Measurements from ENCODE around the gene RABGGTA.
"Not testable (repeated sequence)": the region's sequence is repeated elsewhere in the genome, so short reads cannot be mapped to it uniquely, and the experiment has no call there.

RABGGTA gene

DNA sequence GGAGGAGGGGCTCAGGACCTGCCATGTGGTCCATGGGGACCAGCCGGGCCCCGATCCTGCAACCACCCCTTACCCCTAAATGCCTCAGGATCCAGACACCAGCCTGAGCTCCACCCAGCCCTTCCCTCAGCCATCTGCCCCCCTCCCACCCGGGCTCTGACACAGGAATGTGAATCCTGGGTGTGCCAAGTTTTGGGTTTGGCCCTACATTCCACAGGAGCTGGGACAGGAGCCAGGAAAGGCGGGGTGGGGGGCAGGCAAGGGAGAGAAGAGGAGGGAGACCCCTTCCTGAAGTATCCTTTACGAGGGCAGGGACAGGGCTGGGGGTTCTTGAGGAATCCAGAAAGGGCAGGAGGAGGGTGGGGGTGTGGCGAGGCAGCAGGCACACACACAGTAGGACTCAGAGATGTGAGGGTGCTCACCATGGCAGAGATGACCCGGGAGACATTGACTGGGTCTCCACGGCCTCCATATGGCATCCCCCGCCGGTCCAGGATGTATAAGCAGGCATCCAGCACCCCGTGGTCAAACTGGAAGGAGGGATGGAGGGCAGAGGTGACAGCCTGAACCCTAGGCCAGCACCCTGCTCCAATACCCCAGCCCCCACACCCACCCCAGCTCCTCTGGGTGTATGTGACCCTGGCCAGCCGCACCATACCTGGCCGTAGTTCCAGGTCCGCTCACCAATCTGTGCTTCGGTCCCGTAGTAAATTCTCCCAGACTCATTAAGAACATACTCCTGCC, 11.9 kb downstream of the RABGGTA start:
- DNase-seq = no peak

DNA sequence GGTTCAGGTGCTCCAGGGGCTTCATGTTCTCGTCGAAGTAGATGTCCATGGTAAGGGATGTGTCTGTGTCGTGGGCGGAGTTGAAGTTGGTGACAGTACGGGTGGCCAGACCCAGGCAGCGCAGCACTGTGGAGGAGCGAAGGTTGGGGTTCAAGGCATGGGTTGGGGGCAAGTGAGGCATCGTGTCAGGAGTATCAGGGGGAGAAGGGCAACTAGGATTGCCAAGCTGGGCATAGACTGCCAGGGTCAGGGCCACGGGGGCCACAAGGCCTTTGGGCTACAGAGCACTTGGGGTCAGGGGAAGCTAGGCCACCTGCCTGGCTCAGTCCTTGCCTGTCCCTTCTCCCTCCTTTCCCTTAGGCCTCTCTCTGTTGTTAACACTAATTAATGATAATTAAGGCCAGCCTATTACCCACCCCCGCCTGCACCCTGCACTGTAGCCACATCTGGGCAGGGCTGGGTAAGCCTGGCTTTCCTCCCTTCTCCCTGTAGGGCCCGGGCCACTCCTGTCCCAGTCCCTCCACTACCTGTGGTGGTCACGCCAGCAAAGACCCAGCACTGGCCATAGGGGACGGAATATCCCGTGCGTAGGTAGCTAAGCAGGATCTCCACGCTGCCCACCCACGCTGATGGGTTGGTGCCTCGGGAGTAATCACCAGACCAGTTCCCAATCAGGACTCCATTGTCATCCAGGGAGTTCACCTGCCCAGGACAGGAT, 12.7 kb downstream of the RABGGTA start:
- no peak for DNase-seq

DNA sequence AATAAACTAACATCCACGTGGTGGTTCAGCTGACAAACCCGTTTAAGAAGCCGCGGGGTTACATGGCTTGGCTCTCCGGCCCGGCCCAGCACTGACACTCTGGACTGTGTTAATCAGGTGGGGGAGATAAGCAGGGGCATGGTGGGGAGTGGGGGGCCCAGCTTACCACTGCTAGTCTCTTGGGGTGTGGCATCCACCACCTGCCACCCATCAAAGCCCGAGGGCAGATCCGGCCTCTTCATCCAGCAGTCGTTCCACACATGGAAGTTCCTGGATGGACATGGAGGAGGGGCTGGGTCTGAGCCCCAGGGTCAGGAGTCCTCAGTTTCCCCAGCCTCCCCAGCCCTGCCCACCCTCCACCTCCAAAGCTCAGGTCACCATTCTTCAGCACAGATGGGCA, 13.3 kb downstream of the RABGGTA start:
- DNase-seq = no peak

DNA sequence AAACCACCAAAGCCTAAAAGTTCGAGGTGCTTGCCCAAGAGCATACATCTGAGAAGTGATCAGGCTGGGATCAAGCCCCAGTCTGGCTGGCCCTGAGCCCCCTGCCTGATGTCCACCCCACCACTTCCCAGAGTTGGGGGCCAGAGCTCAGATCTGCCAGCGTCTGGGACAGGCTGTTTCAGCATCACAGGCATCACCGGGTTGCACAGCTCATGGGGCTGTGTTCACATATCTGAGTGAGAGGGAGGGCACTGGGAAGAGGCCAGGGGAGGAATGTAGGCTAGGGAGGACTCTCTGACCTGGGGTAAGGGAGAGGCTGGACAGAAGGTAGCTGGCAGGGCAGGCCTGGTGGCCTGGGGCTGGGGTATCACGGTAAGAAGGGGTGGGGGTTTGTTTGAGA, 14.4 kb downstream of the RABGGTA start:
- no peak for DNase-seq

DNA sequence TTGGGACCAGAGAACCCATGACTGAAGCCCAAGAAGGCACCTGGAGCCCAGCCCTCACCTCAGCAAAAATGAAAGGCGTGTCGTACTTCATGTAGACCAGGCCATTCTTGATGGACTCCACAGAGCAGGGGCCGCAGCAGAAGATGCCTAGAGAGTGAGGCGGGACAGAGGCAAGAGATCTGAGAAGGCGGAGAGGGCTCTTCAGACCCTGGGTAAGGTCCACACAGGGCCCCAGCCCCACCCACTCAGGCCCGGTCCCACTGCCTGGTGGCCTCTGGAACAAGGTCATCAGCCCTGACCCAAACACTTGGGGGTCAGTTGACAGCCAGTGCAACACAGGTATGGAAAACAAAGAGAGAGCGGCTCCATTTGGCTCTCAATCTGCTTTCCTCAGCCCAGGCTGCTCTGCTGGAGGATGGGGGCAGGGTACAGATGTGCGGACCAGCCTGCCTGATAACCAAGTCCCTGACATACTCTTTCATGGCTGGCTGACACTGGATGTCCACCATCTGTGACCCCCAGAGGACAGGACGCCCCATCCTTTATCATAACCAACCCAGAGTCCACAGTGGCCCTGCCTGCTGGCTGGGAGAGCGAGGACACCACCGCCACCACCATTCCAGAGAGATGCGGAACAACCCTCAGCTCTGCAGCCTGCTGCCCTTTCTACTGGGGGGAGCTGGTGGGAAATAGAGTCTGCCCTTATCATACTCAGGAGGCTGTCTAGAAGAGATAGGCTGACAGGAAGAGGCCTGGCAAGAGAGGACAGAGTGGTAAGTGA, 15.3 kb downstream of the RABGGTA start:
- no peak for DNase-seq

DNA sequence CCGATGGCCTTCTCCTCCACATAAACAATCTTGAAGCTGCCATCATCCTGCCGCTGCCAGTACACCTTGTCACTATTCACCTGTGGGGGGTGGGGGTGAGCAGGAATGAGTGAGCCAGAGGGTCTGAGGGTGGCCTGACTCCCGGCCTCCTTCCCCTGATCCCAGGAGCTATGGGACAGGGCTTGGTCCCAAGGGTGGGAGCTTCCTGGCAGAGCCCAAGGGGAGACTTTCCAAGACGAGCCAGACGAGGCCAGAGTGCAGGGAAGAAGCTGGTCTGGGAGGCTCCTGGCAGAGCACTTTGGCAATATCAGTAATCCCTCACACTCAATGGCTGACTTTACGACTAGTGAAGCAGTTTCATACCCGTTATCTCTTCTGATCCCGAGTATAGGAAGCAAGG, 16.0 kb downstream of the RABGGTA start:
- DNase-seq = no peak

DNA sequence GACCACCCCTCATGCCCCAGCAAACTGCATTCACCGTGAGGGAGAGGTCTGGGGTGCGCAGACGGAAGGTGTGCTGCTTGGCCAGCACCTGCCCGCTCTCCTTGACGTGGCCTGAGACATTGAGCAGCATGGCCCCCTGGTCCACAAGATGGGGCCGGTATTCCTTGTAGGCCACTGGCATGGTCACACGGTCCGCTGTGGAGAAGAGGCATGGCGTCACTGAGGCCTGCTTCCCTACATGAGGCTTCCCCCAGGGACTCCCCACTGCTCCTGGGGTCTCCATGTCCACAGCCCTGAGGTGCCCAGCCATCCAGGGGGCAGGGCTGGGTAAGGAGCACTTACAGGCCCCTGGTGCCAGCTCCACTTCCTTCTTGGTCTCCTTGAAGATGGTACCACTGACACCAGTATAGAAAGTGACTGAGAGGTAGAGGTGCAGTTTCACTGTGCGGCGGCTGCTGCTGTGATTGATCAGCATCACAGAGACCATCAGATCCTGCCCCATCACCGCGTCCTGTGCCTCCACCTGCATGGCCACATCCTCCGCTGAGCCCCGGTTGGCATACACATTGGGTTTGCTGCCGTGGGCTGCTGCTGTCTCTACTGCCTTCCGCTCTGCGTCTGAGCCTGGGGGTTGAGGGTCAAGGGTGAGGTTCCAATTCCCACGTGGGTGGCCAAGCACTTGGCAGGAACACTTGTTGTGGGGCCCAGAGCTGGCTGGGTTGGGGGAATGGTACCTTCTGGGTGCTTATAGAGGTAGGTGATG, 16.6 kb downstream of the RABGGTA start:
- DNase-seq = no peak

DNA sequence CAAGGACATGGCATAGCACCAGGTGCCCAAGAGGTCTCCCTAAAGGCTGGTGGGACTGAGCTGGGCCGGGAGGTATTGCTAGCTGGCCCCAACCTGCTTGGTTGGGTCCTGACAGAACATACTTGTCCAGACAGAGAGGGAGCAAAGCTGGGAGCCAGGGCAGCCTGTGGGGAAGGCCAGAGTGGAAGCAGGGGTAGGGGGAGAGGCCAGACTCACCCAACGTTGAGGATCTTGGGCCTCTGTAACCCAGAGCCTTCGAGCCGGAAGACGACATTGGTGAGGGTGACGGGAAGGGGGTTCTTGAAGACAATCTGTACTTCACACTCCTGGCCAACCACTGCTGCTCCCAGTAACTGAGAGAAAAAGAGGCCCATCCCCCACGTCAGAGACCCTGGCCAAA, 17.5 kb downstream of the RABGGTA start:
- DNase-seq = no peak

DNA sequence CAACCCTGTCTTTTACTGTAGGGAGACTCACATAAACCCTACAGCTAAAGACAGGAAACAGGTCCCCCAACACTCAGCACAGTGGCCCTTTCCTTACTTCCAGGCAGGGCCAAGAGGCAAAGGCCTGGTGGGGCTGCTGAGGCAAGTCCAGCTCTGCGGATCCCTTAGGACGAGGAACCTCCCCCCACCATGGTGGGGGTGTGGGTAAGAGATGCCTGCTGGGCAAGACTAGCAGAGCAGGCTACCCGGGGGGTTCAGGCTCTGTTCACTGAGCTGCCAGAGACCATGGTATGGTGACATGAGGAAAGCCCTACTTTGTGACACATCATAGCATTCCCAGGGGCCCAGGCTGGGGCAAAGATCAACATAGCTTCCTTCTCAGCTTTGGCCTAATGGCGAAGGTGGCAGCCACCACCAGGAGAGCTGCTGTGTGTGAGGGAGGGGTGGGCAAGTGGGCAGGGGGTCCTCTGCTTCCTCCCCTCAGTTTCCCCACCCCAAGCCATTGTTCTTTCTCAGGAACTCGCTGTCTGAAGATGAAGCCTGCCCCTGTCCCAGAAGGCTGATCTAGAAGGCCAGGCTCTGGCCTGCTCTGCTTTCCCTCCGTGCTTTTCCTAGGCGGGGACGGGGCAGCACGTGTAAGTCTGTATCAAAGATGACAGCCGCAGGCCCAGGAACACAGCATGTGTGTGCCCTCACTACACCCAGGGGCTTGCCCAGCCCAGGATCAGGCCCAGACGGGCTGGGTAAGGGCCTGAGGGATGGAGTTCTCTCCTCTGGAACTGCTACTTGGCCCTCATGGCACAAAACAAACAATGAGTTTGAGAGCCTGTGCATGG, 18.9 kb downstream of the RABGGTA start:
- no peak for DNase-seq

DNA sequence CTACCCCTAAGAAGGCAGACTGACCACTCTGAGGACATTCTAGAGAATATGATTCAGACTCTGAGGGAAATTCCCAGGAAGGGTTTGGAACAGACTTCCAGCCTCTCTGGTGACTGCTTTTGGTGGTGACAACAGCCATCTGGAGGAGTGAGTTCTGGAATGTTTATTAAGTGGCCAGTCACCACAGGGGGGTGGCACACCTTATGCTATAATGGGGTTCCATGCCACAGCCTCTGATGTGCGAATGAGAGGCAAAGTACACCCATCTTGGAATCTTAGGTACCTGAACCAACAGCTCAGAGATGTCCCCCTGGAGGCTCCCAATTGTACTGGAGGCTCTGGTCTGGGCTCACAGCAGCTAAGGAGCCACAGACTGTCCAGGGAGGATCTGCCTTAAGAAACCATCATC, 19.5 kb downstream of the RABGGTA start:
- no peak for DNase-seq

DNA sequence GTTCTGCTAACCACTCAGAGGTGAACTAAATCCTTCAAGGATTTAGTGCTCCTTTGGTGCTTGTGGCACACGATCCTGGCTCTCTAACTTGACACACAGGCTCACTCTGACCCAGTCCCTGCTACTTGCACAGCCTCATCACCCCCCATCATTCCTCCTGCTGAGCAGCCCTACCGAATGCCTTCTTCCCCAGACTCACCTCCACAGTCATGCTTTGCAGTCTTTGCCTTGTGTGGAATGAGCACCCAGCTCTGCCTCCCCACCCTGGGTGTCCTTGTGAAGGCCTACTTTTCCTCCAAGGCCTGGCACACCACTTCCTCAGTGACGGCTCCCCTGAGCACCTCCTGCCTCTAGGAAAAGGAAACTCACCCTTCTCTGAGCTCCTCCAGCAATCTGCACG, 21.0 kb downstream of the RABGGTA start:
- DNase-seq = no peak

DNA sequence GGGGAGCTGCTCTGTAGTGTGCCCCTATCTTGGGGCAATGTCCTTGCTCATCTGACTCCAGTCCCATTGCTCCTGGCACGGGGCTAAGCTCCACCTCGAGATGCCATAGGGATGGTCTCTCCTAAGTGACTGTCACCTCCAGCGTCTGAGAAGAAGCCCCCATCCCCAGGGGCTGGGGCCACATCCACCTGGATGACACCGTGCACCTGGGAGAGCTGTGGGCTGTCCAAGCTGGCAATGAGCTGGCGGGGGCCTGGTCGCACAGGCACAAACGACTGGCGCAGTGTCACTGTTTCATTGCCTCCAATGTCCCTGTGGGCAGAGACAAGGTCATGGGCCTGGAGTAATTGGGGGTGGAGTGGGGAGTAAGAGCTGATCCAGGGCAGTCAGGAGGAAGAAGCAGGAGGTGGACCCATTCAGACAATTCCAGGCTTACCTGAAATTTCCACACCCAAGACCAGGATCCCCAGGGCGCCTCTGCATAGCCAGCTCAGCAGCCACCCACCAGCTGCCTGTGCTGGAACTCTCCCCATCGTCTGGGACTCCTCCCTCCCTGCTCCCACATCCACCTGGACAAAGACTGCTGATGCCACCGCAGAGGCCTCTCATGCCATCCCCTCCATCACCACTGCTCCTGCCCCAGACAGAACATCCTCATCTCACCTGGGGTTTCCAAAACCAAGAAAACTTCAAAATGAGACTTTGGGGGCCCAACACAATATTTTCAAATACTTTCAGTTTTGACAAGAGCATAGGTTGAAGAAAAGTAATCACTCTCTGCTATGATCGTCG, 22.0 kb downstream of the RABGGTA start:
- no peak for DNase-seq

DNA sequence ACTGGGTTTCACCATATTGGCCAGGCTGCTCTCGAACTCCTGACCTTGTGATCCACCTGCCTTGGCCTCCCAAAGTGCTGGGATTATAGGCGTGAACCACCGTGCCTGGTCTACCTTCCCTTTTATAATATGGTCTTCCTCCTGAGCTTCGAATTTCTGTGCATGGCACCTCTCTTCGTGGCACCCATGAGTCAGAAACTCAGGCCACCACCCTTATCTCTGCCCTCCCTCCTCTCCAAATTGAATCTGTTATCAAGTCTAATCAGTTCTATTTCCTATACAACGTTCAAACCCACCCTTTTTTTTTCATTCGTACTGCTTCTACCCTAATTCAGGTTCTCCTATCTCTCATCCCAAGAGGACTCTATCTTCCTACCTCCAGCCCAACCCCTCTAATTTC, 24.0 kb downstream of the RABGGTA start:
- DNase-seq = no peak

DNA sequence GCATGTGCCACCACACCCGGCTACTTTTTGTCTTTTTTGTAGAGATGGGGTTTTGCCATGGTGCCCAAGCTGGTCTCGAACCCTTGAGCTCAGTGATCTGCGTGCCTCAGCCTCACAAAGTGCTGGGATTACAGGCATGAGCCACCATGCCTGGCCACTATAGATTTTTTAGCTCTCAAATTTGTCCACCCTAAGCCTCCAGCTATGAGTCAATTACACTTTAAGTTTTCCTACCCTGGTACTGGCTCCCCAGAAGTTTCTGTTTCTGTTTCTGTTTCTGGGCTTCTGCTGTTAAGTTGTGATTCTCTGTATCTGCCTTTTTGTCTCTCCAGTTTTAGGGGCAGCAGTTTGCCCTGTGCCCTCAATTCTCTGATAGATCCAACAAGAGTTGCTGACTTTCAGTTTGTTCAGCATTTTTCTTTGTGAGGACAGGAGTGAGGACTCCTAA, 24.6 kb downstream of the RABGGTA start:
- DNase-seq = no peak

DNA sequence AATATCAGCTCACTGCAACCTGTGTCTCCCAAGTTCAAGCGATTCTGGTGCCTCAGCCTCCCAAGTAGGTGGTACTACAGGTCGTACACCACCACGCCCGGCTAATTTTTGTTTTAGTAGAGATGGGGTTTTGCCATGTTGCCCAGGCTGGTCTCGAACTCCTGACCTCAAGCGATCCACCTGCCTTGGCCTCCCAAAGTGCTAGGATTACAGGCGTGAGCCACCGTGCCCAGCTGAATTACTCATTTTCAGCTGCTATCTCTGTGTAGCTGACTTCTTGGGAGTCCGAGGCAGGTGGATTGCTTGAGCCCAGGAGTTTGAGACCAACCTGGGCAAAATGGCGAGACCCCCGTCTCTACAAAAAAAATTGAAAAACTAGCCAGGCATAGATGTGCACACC, 26.0 kb downstream of the RABGGTA start:
- DNase-seq = not testable (repeated sequence)

DNA sequence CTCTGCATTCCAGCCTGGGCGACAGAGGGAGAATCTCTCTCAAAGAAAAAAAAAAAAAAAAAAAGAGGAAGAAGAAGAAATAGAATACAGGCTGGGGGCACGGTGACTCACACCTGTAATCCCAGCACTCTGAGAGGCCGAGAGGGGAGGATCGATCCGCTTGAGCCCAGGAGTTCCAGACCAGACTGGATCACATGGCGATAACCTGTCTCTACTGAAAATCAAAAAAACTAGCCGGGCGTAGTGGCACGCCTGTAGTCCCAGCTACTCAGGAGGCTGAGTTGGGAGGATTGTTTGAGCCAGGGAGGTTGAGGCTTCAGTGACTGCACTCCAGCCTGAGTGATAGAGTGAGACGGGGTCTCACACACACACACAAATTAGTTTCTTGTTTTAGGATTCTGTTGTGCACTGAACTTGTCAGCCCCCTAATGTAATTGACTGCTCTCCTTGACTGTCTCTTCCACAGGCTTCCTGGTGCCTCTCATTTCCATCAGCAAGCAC, 28.0 kb downstream of the RABGGTA start:
- DNase-seq = no peak

DNA sequence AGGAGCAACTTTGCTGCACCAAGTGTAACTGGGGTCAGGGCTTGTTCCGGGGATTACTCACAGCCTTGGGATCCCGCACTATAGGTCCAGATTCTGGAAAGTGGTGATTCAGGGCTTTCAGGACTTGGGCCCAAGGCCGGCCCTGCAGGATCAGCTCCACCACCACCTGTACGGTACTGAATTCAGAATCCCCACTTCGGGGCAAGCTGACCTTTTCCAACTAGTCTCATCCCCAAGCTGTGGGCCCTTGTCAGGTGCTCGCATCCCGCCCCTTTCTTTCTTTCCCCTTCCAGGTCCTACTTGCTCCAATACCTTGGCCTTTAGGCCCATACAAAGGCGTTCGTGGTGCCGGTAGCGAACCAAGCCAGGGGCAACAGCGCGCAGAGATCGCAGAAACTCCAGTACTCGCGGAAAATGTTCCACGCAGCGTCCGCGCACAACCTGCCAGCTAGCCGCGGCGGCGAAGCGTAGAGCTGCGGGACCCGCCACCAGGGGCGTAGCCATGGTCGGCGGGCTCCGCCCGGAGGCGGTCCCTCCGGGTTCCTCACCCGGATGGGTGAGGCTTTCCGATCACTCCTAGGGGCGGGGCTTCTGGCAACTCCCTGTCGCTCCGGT, 29.5 kb downstream of the RABGGTA start:
- DNase-seq = peak; percentile 96

DNA sequence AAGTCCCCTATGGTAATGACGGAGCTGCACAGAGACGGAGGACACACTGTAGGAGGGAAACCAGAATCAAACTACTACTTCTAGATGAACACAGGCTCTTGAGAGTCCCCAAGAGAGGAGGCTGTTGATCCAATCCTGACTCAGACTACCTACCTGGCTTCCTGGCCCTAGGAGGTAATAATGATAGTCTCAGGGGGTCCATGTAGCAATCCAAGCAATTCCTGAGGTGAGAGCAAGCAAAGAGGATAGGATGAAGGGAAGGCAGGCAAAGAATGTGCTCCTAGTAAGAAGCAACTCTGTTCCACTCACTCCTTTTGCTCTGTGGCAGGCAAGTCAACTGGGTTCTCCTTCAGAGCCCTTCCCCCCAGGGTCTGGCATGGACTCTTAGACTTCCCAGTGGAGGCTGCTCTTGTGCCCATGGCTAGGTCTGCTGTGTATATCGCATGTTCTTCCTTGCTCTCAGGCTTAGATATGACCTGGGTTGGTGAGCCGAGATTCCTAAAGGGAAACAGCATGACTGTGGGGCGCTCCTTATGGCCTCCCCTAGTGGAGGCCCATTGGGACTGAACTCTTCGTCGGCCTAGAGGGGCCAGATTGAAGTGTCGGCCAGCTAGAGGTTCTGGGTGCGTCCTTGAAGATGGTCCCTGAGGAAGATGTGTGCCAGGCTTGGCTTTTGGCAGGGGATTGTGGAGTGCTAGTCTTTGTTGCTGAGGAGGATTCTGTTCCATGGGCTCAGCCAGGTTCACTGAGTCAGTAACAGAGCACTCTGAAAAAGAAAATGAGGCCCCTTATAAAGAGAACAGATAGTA, 31.1 kb downstream of the RABGGTA start:
- DNase-seq = no peak

DNA sequence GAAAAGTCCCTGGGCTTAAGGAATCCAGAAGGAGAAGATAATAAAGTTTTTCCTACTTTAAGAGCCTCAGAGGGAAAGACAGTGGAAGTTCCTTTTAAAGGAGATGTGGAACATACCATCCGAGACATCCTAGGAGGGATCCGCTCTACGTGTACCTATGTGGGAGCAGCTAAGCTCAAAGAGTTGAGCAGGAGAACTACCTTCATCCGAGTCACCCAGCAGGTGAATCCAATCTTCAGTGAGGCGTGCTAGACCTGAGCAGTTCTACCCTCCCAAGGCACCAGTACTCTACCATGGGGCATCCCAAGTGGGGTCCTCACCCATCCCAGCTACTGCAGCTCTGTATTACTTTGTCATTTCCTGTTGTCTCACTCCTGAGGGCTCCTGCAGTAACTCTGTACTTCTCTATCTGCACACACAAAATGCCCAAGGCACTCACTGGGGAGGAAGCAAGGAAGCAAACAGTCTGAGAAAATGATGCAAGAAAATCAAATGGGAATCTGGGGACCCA, 32.8 kb downstream of the RABGGTA start:
- DNase-seq = no peak
